Lung (tissue), 12 donors: ENCODE results near the gene FRAT2. TPM values are rescaled to one million over a fixed set of nuclear protein-coding genes. Genes with fewer than 3 reads are reported as not detected.

Experiments
- ATAC-seq: fragments of 200-7000 bp; cut with Tn5 transposase; one replicate; pipeline ENCODE4 v1.9.1; 2020; ENCODE audit warnings: moderate number of reproducible peaks; ENCODE audit not compliant: insufficient read depth, low FRiP score
- DNase-seq, 3 donors: peaks; one replicate each; pipeline ENCODE4 v3.0.0-alpha.2; 2013 to 2017
- H3K27ac ChIP-seq, 2 donors: one replicate each; pipeline ENCODE4 v1.5.1; 2013; ENCODE audit warnings: mild to moderate bottlenecking in 2 of 2, moderate library complexity in 2 of 2, control low read depth in 1 of 2, inconsistent platforms in 1 of 2, low read depth in 1 of 2, low read length in 1 of 2
- H3K27me3 ChIP-seq, 3 donors: one replicate each; pipeline ENCODE4 v1.5.1; 2013; ENCODE audit warnings: low read length in 2 of 3; ENCODE audit not compliant: control insufficient read depth in 3 of 3, insufficient read depth in 3 of 3
- H3K36me3 ChIP-seq, 4 donors: one replicate each; pipeline ENCODE4 v1.5.1; 2013; ENCODE audit warnings: low read length in 4 of 4, mild to moderate bottlenecking in 1 of 4, moderate library complexity in 1 of 4; ENCODE audit not compliant: control insufficient read depth in 4 of 4, insufficient read depth in 4 of 4
- H3K4me1 ChIP-seq, 5 donors: one replicate each; pipeline ENCODE4 v1.5.1; 2013; ENCODE audit warnings: low read length in 5 of 5, mild to moderate bottlenecking in 2 of 5, moderate library complexity in 1 of 5; ENCODE audit not compliant: control insufficient read depth in 5 of 5, insufficient read depth in 5 of 5
- H3K4me3 ChIP-seq: one replicate; pipeline ENCODE4 v1.5.1; 2013; ENCODE audit warnings: mild to moderate bottlenecking, control low read depth, moderate library complexity
- H3K9ac ChIP-seq, 2 donors: one replicate each; pipeline ENCODE4 v1.5.1; 2013; ENCODE audit warnings: low read length in 2 of 2, control low read depth in 1 of 2; ENCODE audit not compliant: insufficient read depth in 1 of 2
- H3K9me3 ChIP-seq, 4 donors: one replicate each; pipeline ENCODE4 v1.5.1; 2013; ENCODE audit warnings: low read length in 3 of 4, mild to moderate bottlenecking in 1 of 4, moderate library complexity in 1 of 4; ENCODE audit not compliant: control insufficient read depth in 4 of 4, insufficient read depth in 3 of 4
- CTCF ChIP-seq: IDR thresholded peaks from 2 replicates; pipeline ENCODE4 v1.5.1; 2012; ENCODE audit warnings: mild to moderate bottlenecking; ENCODE audit errors: control extremely low read depth, extremely low read depth
- WGBS, 2 donors: extraction: QIAGEN DNeasy Blood & Tissue Kit; methylation state at CpG; one replicate each; pipeline ENCODE4 v1.1.7; 2013; 5-methylcytosine and 5-hydroxymethylcytosine counted together
- polyA plus RNA-seq, 2 donors: library from polyadenylated mRNA; stranded (reverse); fragments of 200-250 nt; gene quantifications; one replicate each; pipeline ENCODE4 v1.2.1, GENCODE V29; 2013
- total RNA-seq, 2 donors: library from RNA; depleted of rRNA in 1 of 2; stranded (reverse); fragments of >200 nt in 1 of 2; gene quantifications; one replicate each; pipeline ENCODE4 v1.2.1, GENCODE V29; 2014 to 2021
- donor health status: control.
- donor health status: control.
- donor health status: Bipolar disorder and iron deficiency.
- donor health status: healthy.
- donor health status: DM: yes; HTN: yes; CAD: no.

The FRAT2 gene
- total and polyA plus RNA-seq, 4 donors, result 7.0 to 25.9 (median 17.3) TPM

- Histone ChIP-seq H3K4me1 (peaks cover 0 to 8% (median 0%) of the 10 kb centered on the region in 5 donors), H3K9me3 (no peaks in the 10 kb centered on the region), H3K27ac (peak overlapping the region in 1 of 2 donors; percentile 15), H3K9ac (no peak overlapping the region), H3K27me3 (no peaks in the 10 kb centered on the region), H3K36me3 (peaks cover 0 to 24% (median 16%) of the 10 kb centered on the region in 4 donors), H3K4me3 (no peak overlapping the region)
- ATAC-seq, result peak; percentile 10
- no peak for TF ChIP-seq CTCF
- peak in 2 of 3 donors; percentile 24 to 34 for DNase-seq
- WGBS, 2 donors, result 13 to 40% methylated on average over 5 of the region's 5 CpGs
Observed at GRCh38 chr10:97355571-97355975, 21.0 kb upstream of the FRAT2 start.

- Histone ChIP-seq H3K27ac (no peak overlapping the region), H3K4me1 (peaks cover 0 to 8% (median 0%) of the 10 kb centered on the region in 5 donors), H3K27me3 (no peaks in the 10 kb centered on the region), H3K9me3 (no peaks in the 10 kb centered on the region), H3K9ac (no peak overlapping the region), H3K4me3 (no peak overlapping the region), H3K36me3 (peaks cover 0 to 19% (median 8%) of the 10 kb centered on the region in 4 donors)
- 33 to 74% methylated on average over 4 of the region's 4 CpGs for WGBS, 2 donors
- ATAC-seq (peak; percentile 66), DNase-seq (no peak)
- TF ChIP-seq CTCF, result no peak
Observed at GRCh38 chr10:97353945-97354344, 19.4 kb upstream of the FRAT2 start.

GRCh38 chr10:97349752-97350513 is 15.4 kb upstream of the FRAT2 start:
- no peak for TF ChIP-seq CTCF
- ATAC-seq, result no peak

More at GRCh38 chr10:97349752-97350513, 15.4 kb upstream of the FRAT2 start:
- Histone ChIP-seq H3K4me3 (no peak overlapping the region), H3K27ac (no peak overlapping the region), H3K36me3 (peaks cover 0 to 9% (median 2%) of the 10 kb centered on the region in 4 donors), H3K4me1 (no peaks in the 10 kb centered on the region), H3K9ac (no peak overlapping the region), H3K9me3 (no peaks in the 10 kb centered on the region), H3K27me3 (no peaks in the 10 kb centered on the region)
- WGBS, 2 donors, result 84 to 91% methylated on average over 12 of the region's 12 CpGs
- DNase-seq, result no peak
